ENCODE measurements around the gene GLYATL3.

Gene GLYATL3

DNA sequence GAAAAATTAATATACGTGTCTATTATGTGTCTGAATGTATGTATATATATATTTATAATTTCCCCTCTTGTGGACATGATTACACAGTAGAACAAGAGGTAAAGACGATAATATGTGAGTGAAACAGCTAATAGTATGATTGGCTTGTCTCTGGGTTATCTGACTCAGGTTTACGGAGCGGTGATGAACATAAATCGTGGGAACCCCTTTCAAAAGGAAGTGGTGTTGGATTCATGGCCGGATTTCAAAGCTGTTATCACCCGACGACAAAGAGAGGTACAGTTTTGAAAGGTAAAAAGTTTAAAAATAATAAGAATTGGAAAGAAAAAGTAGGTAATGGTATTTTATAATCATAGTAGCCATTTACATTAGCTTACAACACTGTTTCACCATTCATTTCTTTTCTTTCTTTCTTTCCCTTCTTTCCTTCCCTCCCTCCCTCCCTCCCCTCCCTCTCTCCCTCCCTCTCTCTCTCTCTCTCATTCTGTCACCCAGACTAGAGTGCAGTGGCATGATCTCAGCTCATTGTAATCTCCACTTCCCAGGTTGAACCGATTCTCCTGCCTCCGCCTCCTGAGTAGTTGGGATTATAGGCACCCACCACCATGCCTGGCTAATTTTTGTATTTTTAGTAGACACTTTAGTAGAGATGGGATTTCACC is 15.9 kb downstream of the GLYATL3 start:
- no peak overlapping the region for H3K4me2 ChIP-seq (ENCODE audit: low read length)
- H3K79me1 ChIP-seq (ENCODE audit: low read length) = no peaks in the 10 kb centered on the region
- H3K4me3 ChIP-seq (ENCODE audit: low read length) = no peak overlapping the region
- no peak overlapping the region for H4K8ac ChIP-seq (ENCODE audit: low read depth, low read length)
- no peak overlapping the region for H3K27ac ChIP-seq (ENCODE audit: low read depth, low read length)
- H2AK5ac ChIP-seq (ENCODE audit: low read length) = no peak overlapping the region
- no peak overlapping the region for H2BK15ac ChIP-seq (replicated peaks; ENCODE audit: low read depth)
- H3K4me1 ChIP-seq (ENCODE audit: control insufficient read depth, low read depth, low read length) = no peaks in the 10 kb centered on the region
- no peak overlapping the region for H3K9ac ChIP-seq (ENCODE audit: low read length)
- DNase-seq = peak; percentile 18
- no peak overlapping the region for H3K23ac ChIP-seq (ENCODE audit: low read length)
- no peak overlapping the region for H4K5ac ChIP-seq (ENCODE audit: low read length)
- H3K18ac ChIP-seq (ENCODE audit: low read length) = no peak overlapping the region
- no CpG with 5 or more reads among the region's 10 CpGs for WGBS (ENCODE audit: extremely low coverage, insufficient coverage, low lambda C conversion rate)
- no peak overlapping the region for H2BK120ac ChIP-seq (ENCODE audit: low read depth, low read length)
- no peak overlapping the region for H3K4ac ChIP-seq (ENCODE audit: low read depth, low read length)
- H2BK5ac ChIP-seq (ENCODE audit: low read length) = no peak overlapping the region
- no peak overlapping the region for H3K56ac ChIP-seq (ENCODE audit: low read length)
- no peaks in the 10 kb centered on the region for H3K36me3 ChIP-seq (ENCODE audit: control insufficient read depth, insufficient read depth, low read length)
- H3K27me3 ChIP-seq (ENCODE audit: insufficient read depth, low read length, poor library complexity) = no peaks in the 10 kb centered on the region
- no peaks in the 10 kb centered on the region for H3K79me2 ChIP-seq (ENCODE audit: control insufficient read depth, insufficient read depth, low read length)

DNA sequence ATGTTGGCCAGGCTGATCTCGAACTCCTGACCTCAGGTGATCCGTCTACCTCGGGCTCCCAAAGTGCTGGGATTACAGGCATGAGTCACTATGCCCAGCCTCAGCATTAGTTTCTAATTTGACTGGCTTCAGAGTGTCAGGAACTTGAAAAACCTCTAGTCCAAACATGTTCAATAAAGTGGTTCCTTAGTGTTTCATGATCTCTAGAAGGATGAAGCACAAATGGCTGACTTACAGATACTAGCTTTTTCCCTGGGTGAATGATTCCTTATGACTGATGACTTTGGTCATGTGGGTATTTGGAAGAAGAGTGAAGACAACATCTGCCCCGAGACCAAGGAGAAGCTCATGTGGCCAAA is 16.4 kb downstream of the GLYATL3 start:
- H3K27ac ChIP-seq (ENCODE audit: low read depth, low read length) = no peak overlapping the region
- no peak overlapping the region for H3K4ac ChIP-seq (ENCODE audit: low read depth, low read length)
- H2AK5ac ChIP-seq (ENCODE audit: low read length) = no peak overlapping the region
- H3K4me3 ChIP-seq (ENCODE audit: low read length) = no peak overlapping the region
- no peak overlapping the region for H3K9ac ChIP-seq (ENCODE audit: low read length)
- no CpG with 5 or more reads among the region's 4 CpGs for WGBS (ENCODE audit: extremely low coverage, insufficient coverage, low lambda C conversion rate)
- H4K5ac ChIP-seq (ENCODE audit: low read length) = no peak overlapping the region
- no peak overlapping the region for H2BK5ac ChIP-seq (ENCODE audit: low read length)
- no peak overlapping the region for H4K8ac ChIP-seq (ENCODE audit: low read depth, low read length)
- H3K4me1 ChIP-seq (ENCODE audit: control insufficient read depth, low read depth, low read length) = no peaks in the 10 kb centered on the region
- H2BK15ac ChIP-seq (replicated peaks; ENCODE audit: low read depth) = no peak overlapping the region
- H3K27me3 ChIP-seq (ENCODE audit: insufficient read depth, low read length, poor library complexity) = no peaks in the 10 kb centered on the region
- no peak overlapping the region for H2BK120ac ChIP-seq (ENCODE audit: low read depth, low read length)
- H3K4me2 ChIP-seq (ENCODE audit: low read length) = no peak overlapping the region
- no peaks in the 10 kb centered on the region for H3K36me3 ChIP-seq (ENCODE audit: control insufficient read depth, insufficient read depth, low read length)
- H3K56ac ChIP-seq (ENCODE audit: low read length) = no peak overlapping the region
- H3K79me1 ChIP-seq (ENCODE audit: low read length) = no peaks in the 10 kb centered on the region
- no peak overlapping the region for H3K23ac ChIP-seq (ENCODE audit: low read length)
- DNase-seq = no peak
- H3K79me2 ChIP-seq (ENCODE audit: control insufficient read depth, insufficient read depth, low read length) = no peaks in the 10 kb centered on the region
- H3K18ac ChIP-seq (ENCODE audit: low read length) = no peak overlapping the region

DNA sequence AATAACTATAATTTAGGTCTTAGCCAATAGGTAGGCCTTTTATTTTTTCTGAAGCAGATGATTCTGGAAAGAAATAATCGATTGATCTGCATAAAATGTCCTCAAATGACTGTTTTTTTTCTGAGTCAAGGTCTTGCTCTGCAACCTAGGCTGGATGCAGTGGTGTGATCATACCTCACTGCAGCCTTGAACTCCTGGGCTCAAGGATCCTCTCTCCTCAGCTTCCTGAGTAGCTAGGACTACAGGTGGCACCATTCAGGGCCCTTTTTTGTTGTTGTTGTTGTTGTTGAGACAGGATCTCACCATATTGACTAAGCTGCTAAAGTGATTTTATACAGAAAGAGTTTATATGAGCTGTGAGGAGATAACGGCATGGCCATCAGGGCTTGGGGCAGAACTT is 18.2 kb downstream of the GLYATL3 start:
- Histone ChIP-seq H3K23ac (ENCODE audit: low read length) (no peak overlapping the region), H3K4me2 (ENCODE audit: low read length) (no peak overlapping the region), H3K4ac (ENCODE audit: low read depth, low read length) (no peak overlapping the region), H3K4me1 (ENCODE audit: control insufficient read depth, low read depth, low read length) (no peaks in the 10 kb centered on the region), H3K27me3 (ENCODE audit: insufficient read depth, low read length, poor library complexity) (no peaks in the 10 kb centered on the region), H3K27ac (ENCODE audit: low read depth, low read length) (no peak overlapping the region), H3K4me3 (ENCODE audit: low read length) (no peak overlapping the region), H3K9ac (ENCODE audit: low read length) (no peak overlapping the region), H2BK5ac (ENCODE audit: low read length) (no peak overlapping the region), H4K5ac (ENCODE audit: low read length) (no peak overlapping the region), H3K18ac (ENCODE audit: low read length) (no peak overlapping the region), H2BK120ac (ENCODE audit: low read depth, low read length) (no peak overlapping the region), H3K79me1 (ENCODE audit: low read length) (no peaks in the 10 kb centered on the region), H3K56ac (ENCODE audit: low read length) (no peak overlapping the region), H2BK15ac (replicated peaks; ENCODE audit: low read depth) (no peak overlapping the region), H4K8ac (ENCODE audit: low read depth, low read length) (no peak overlapping the region), H3K36me3 (ENCODE audit: control insufficient read depth, insufficient read depth, low read length) (no peaks in the 10 kb centered on the region), H3K79me2 (ENCODE audit: control insufficient read depth, insufficient read depth, low read length) (no peaks in the 10 kb centered on the region), H2AK5ac (ENCODE audit: low read length) (no peak overlapping the region)
- DNase-seq = no peak
- no CpG with 5 or more reads among the region's 2 CpGs for WGBS (ENCODE audit: extremely low coverage, insufficient coverage, low lambda C conversion rate)

DNA sequence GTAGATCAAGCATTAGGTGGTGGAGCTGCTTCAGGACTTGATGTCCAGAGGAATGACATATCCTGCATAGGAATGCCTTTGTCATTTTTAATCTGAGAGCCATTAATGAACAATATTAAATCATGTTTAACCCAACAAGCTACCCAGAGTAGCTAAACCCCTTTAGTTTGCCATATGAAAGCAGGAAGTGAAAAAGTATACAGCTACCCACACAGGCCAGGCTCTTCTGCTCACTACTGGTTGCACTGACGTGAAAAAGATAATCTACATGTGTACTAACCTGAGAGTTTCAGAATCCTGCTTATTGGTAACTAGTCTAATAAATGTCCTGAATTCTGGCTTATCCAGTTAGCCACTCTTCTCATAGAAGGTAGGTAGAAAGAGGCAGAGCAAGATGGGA is 19.9 kb downstream of the GLYATL3 start:
- Histone ChIP-seq H2AK5ac (ENCODE audit: low read length) (no peak overlapping the region), H3K36me3 (ENCODE audit: control insufficient read depth, insufficient read depth, low read length) (no peaks in the 10 kb centered on the region), H3K27ac (ENCODE audit: low read depth, low read length) (no peak overlapping the region), H3K79me1 (ENCODE audit: low read length) (no peaks in the 10 kb centered on the region), H3K79me2 (ENCODE audit: control insufficient read depth, insufficient read depth, low read length) (no peaks in the 10 kb centered on the region), H4K5ac (ENCODE audit: low read length) (no peak overlapping the region), H4K8ac (ENCODE audit: low read depth, low read length) (no peak overlapping the region), H3K56ac (ENCODE audit: low read length) (no peak overlapping the region), H2BK5ac (ENCODE audit: low read length) (no peak overlapping the region), H2BK120ac (ENCODE audit: low read depth, low read length) (no peak overlapping the region), H3K23ac (ENCODE audit: low read length) (no peak overlapping the region), H3K4ac (ENCODE audit: low read depth, low read length) (no peak overlapping the region), H3K4me2 (ENCODE audit: low read length) (no peak overlapping the region), H3K18ac (ENCODE audit: low read length) (no peak overlapping the region), H2BK15ac (replicated peaks; ENCODE audit: low read depth) (no peak overlapping the region), H3K4me1 (ENCODE audit: control insufficient read depth, low read depth, low read length) (no peaks in the 10 kb centered on the region), H3K4me3 (ENCODE audit: low read length) (no peak overlapping the region), H3K27me3 (ENCODE audit: insufficient read depth, low read length, poor library complexity) (no peaks in the 10 kb centered on the region), H3K9ac (ENCODE audit: low read length) (no peak overlapping the region)
- DNase-seq = no peak
- WGBS (ENCODE audit: extremely low coverage, insufficient coverage, low lambda C conversion rate) = no CpG with 5 or more reads among the region's 1 CpG

DNA sequence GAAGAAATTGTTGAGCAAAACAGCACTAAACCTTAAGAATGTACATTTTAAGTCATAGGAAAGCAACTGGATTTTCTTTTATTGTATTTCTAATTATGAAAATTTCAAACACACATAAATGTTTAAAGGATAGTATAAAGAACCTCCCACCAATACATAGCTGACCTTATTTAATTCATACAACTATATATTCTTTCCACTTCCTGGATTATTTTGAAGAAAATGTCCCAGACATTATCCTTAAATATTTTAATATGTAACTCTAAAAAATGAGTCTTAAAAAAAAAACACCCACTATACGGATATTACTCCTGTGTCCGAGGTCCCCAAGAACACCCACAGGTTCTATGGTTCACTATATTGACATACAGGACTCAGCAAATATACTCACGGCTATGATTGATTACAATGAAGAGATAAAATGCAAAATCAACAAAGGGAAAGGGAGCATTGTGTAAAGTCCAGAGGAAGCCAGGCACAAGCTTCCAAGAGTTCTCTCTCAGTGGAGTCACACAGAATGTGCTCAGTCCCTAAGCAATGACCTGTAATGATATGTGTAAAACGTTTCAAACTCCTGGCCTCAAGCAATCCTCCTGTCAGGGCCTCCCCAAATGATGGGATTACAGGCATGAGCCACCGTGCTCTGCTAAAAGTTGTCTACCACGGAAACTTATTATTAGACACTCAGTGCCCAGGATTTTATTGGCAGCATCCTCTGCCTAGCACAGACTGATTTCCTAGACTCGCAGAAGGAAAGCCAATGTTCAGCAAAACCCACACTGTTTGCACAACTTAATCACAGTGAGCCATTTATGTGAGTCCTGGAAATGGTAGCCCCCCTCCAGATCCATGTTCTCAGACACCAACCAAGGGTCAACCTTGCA is 23.2 kb downstream of the GLYATL3 start:
- H3K79me2 ChIP-seq (ENCODE audit: control insufficient read depth, insufficient read depth, low read length) = no peaks in the 10 kb centered on the region
- H3K4ac ChIP-seq (ENCODE audit: low read depth, low read length) = no peak overlapping the region
- no peak overlapping the region for H3K18ac ChIP-seq (ENCODE audit: low read length)
- no peaks in the 10 kb centered on the region for H3K27me3 ChIP-seq (ENCODE audit: insufficient read depth, low read length, poor library complexity)
- no peak overlapping the region for H3K4me2 ChIP-seq (ENCODE audit: low read length)
- H3K56ac ChIP-seq (ENCODE audit: low read length) = no peak overlapping the region
- WGBS (ENCODE audit: extremely low coverage, insufficient coverage, low lambda C conversion rate) = no CpG with 5 or more reads among the region's 7 CpGs
- H2BK5ac ChIP-seq (ENCODE audit: low read length) = no peak overlapping the region
- H4K5ac ChIP-seq (ENCODE audit: low read length) = no peak overlapping the region
- no peak overlapping the region for H2BK15ac ChIP-seq (replicated peaks; ENCODE audit: low read depth)
- H2BK120ac ChIP-seq (ENCODE audit: low read depth, low read length) = no peak overlapping the region
- H3K23ac ChIP-seq (ENCODE audit: low read length) = no peak overlapping the region
- no peak overlapping the region for H3K27ac ChIP-seq (ENCODE audit: low read depth, low read length)
- no peak overlapping the region for H4K8ac ChIP-seq (ENCODE audit: low read depth, low read length)
- H3K4me3 ChIP-seq (ENCODE audit: low read length) = no peak overlapping the region
- H3K9ac ChIP-seq (ENCODE audit: low read length) = no peak overlapping the region
- H3K36me3 ChIP-seq (ENCODE audit: control insufficient read depth, insufficient read depth, low read length) = no peaks in the 10 kb centered on the region
- no peak overlapping the region for H2AK5ac ChIP-seq (ENCODE audit: low read length)
- DNase-seq = no peak
- H3K4me1 ChIP-seq (ENCODE audit: control insufficient read depth, low read depth, low read length) = no peaks in the 10 kb centered on the region
- H3K79me1 ChIP-seq (ENCODE audit: low read length) = no peaks in the 10 kb centered on the region

Data from mesendoderm (in vitro differentiated cells).